ENCODE results near the gene GLCCI1.

GRCh38 chr7:7989616-7990440, 21.2 kb downstream of the GLCCI1 start:
- TF ChIP-seq POLR2A (IDR thresholded peaks at IDR 0.05), result no peak
- TF ChIP-seq, protein P1, sequence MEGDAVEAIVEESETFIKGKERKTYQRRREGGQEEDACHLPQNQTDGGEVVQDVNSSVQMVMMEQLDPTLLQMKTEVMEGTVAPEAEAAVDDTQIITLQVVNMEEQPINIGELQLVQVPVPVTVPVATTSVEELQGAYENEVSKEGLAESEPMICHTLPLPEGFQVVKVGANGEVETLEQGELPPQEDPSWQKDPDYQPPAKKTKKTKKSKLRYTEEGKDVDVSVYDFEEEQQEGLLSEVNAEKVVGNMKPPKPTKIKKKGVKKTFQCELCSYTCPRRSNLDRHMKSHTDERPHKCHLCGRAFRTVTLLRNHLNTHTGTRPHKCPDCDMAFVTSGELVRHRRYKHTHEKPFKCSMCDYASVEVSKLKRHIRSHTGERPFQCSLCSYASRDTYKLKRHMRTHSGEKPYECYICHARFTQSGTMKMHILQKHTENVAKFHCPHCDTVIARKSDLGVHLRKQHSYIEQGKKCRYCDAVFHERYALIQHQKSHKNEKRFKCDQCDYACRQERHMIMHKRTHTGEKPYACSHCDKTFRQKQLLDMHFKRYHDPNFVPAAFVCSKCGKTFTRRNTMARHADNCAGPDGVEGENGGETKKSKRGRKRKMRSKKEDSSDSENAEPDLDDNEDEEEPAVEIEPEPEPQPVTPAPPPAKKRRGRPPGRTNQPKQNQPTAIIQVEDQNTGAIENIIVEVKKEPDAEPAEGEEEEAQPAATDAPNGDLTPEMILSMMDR (IDR thresholded peaks at IDR 0.05), result no peak
